OCI-LY7 (cell line): ENCODE measurements around the gene F7. TPM values are rescaled to one million over a fixed set of nuclear protein-coding genes. Genes with fewer than 3 reads are reported as not detected.
"Not testable (repeated sequence)": the region's sequence is repeated elsewhere in the genome, so short reads cannot be mapped to it uniquely, and the experiment has no call there.

Experiments used
- BruUV-seq: library from RNA; stranded (reverse); fragments of 400-500 nt; replicated peaks from 2 replicates; lab custom pipeline; 2021; lab: Mats Ljungman, UMichigan
- CTCF ChIA-PET: fragments of 300-600 bp; sonication (Branson Sonifier 250); formaldehyde crosslinking; loops from one replicate; lab custom pipeline; 2022; ENCODE audit warnings: antibody characterized with exemption; ENCODE audit not compliant: unreplicated experiment; lab: Charles Lee
- POLR2A ChIA-PET: fragments of 300-600 bp; sonication (Branson Sonifier 250); formaldehyde crosslinking; loops from one replicate; lab custom pipeline; 2022; ENCODE audit warnings: antibody characterized with exemption; lab: Charles Lee
- DNase-seq: peaks from one replicate; pipeline ENCODE4 v3.0.0-alpha.2; 2015; ENCODE audit warnings: low spot score
- H2AFZ ChIP-seq: fragments of 200-600 bp; sonication (generic), shearing (Covaris generic); 2 replicates; pipeline ENCODE4 v1.6.1; 2014; ENCODE audit warnings: mild to moderate bottlenecking, antibody characterized with exemption, low read length, moderate library complexity
- H3K27ac ChIP-seq: fragments of 200-600 bp; sonication (generic); 2 replicates; pipeline ENCODE4 v1.5.1; 2014; ENCODE audit warnings: mixed run types, low read depth, mild to moderate bottlenecking, moderate library complexity, low read length, inconsistent platforms; ENCODE audit not compliant: poor library complexity, severe bottlenecking
- H3K36me3 ChIP-seq: fragments of 200-600 bp; sonication (generic); 2 replicates; pipeline ENCODE4 v1.6.1; 2014; ENCODE audit warnings: mild to moderate bottlenecking, antibody characterized with exemption, low read length, moderate library complexity, mixed read lengths; ENCODE audit not compliant: insufficient read depth
- H3K4me1 ChIP-seq: fragments of 200-600 bp; sonication (generic); 2 replicates; pipeline ENCODE4 v1.5.1; 2014; ENCODE audit warnings: mild to moderate bottlenecking, low read length; ENCODE audit not compliant: insufficient read depth, poor library complexity, severe bottlenecking
- H3K4me2 ChIP-seq: fragments of 200-600 bp; sonication (generic); 2 replicates; pipeline ENCODE4 v1.6.1; 2014; ENCODE audit warnings: mild to moderate bottlenecking, low read length
- H3K4me3 ChIP-seq: fragments of 200-600 bp; sonication (generic); 2 replicates; pipeline ENCODE4 v1.5.1; 2014; ENCODE audit warnings: mild to moderate bottlenecking, low read depth, low read length; ENCODE audit not compliant: poor library complexity, severe bottlenecking
- H3K79me2 ChIP-seq: fragments of 200-600 bp; sonication (generic); 2 replicates; pipeline ENCODE4 v1.6.1; 2016; ENCODE audit warnings: low read depth, mild to moderate bottlenecking, low read length, moderate library complexity, mixed read lengths; ENCODE audit not compliant: insufficient read depth
- H3K9me2 ChIP-seq: fragments of 200-600 bp; sonication (generic); 2 replicates; pipeline ENCODE4 v1.6.1; 2016; ENCODE audit warnings: mild to moderate bottlenecking, low read length, mixed read lengths; ENCODE audit not compliant: insufficient read depth
- H3K9me3 ChIP-seq: fragments of 200-600 bp; sonication (generic); 2 replicates; pipeline ENCODE4 v1.6.1; 2014; ENCODE audit warnings: mild to moderate bottlenecking, mixed run types, low read length, mixed read lengths
- H4K20me1 ChIP-seq: fragments of 200-600 bp; sonication (generic); 2 replicates; pipeline ENCODE4 v1.6.1; 2014; ENCODE audit warnings: mild to moderate bottlenecking, antibody characterized with exemption, low read length, moderate library complexity, mixed read lengths; ENCODE audit not compliant: insufficient read depth
- CTCF ChIP-seq: fragments of 200-600 bp; sonication (generic); conservative IDR thresholded peaks from 2 replicates; pipeline ENCODE4 v1.5.1; 2014; ENCODE audit warnings: mild to moderate bottlenecking, antibody characterized with exemption, low read length, moderate library complexity, mixed read lengths
- EZH2phosphoT487 ChIP-seq: fragments of 200-600 bp; sonication (generic); IDR thresholded peaks from 2 replicates; pipeline ENCODE4 v1.6.1; 2018; ENCODE audit warnings: low read depth, borderline replicate concordance, mild to moderate bottlenecking, mixed run types, antibody characterized with exemption, low read length, moderate library complexity, mixed read lengths
- intact Hi-C: fragments of 100-400 bp; cut with micrococcal nuclease; formaldehyde crosslinking; loops from one replicate; pipeline ENCODE4 v1.10.0; 2022; ENCODE audit not compliant: unreplicated experiment
- total RNA-seq, 2 experiments: library from RNA; depleted of rRNA in 1 of 2; stranded (reverse); fragments of >200 nt in 1 of 2; shearing (Covaris generic) in 1 of 2; gene quantifications; 2 replicates each; pipeline ENCODE4 v1.2.3, GENCODE V29; 2014 to 2022

The F7 gene
- total RNA-seq, 2 experiments from 2014 or later, result not detected

GRCh38 chr13:113103646-113104045 is 1.9 kb upstream of the F7 start:
- intact Hi-C loops, result no loop called here
- Histone ChIP-seq H2AFZ (no peak overlapping the region), H4K20me1 (no peaks in the 10 kb centered on the region), H3K9me3 (no peaks in the 10 kb centered on the region), H3K9me2 (no peaks in the 10 kb centered on the region), H3K4me2 (no peak overlapping the region), H3K36me3 (no peaks in the 10 kb centered on the region), H3K79me2 (no peaks in the 10 kb centered on the region), H3K4me3 (no peak overlapping the region), H3K27ac (no peak overlapping the region), H3K4me1 (no peaks in the 10 kb centered on the region)
- ChIA-PET CTCF (no interaction called here), POLR2A (no interaction called here)
- no peak for DNase-seq
- TF ChIP-seq EZH2phosphoT487 (no peak), CTCF (no peak)
- BruUV-seq, result no TSS peak

GRCh38 chr13:113105921-113106452 is 396 bp downstream of the F7 start:
- H4K20me1 ChIP-seq, result no peaks in the 10 kb centered on the region
- intact Hi-C loops, result no loop called here
- H3K9me2 ChIP-seq, result no peaks in the 10 kb centered on the region
- no peaks in the 10 kb centered on the region for H3K9me3 ChIP-seq
- no peak overlapping the region for H3K4me2 ChIP-seq
- no TSS peak for BruUV-seq
- TF ChIP-seq CTCF (no peak), EZH2phosphoT487 (no peak)
- H3K27ac ChIP-seq, result no peak overlapping the region
- no peaks in the 10 kb centered on the region for H3K36me3 ChIP-seq
- no peak overlapping the region for H3K4me3 ChIP-seq
- no peaks in the 10 kb centered on the region for H3K4me1 ChIP-seq
- CTCF ChIA-PET, result no interaction called here
- H3K79me2 ChIP-seq, result no peaks in the 10 kb centered on the region
- H2AFZ ChIP-seq, result no peak overlapping the region
- POLR2A ChIA-PET, result no interaction called here
- no peak for DNase-seq

- Histone ChIP-seq H3K9me2 (no peaks in the 10 kb centered on the region), H3K79me2 (no peaks in the 10 kb centered on the region), H2AFZ (no peak overlapping the region), H3K36me3 (no peaks in the 10 kb centered on the region), H3K4me2 (no peak overlapping the region), H3K9me3 (no peaks in the 10 kb centered on the region), H4K20me1 (no peaks in the 10 kb centered on the region), H3K27ac (no peak overlapping the region), H3K4me1 (no peaks in the 10 kb centered on the region), H3K4me3 (no peak overlapping the region)
- no TSS peak for BruUV-seq
- intact Hi-C loops, result no loop called here
- ChIA-PET CTCF (no interaction called here), POLR2A (no interaction called here)
- DNase-seq, result no peak
- TF ChIP-seq EZH2phosphoT487 (no peak), CTCF (no peak)
Measured at GRCh38 chr13:113106711-113107351, 1.2 kb downstream of the F7 start.

GRCh38 chr13:113108521-113108920 is 2.9 kb downstream of the F7 start:
- H3K79me2 ChIP-seq, intact Hi-C loops, CTCF ChIA-PET, H3K4me3 ChIP-seq, H3K27ac ChIP-seq, H3K4me2 ChIP-seq, H3K9me3 ChIP-seq, DNase-seq, POLR2A ChIA-PET, H3K9me2 ChIP-seq, H3K4me1 ChIP-seq, BruUV-seq, H4K20me1 ChIP-seq, H2AFZ ChIP-seq, H3K36me3 ChIP-seq: not testable (repeated sequence)
